Measurements from ENCODE around the gene ATP5MC2. TPM values are rescaled to one million over a fixed set of nuclear protein-coding genes. Genes with fewer than 3 reads are reported as not detected.
A peak's percentile ranks its signal among the peaks of the same experiment; 100 is the strongest.

Gene ATP5MC2
- total and polyA plus RNA-seq, 10 of the 15 experiments (the other 5 are each of a cell fraction or from before 2014, with no cell fraction given) = 379 to 1,090 (median 525) TPM

- no peak for TF ChIP-seq CBFB (IDR thresholded peaks at IDR 0.05; ENCODE audit: low read depth)
- TF ChIP-seq EP300 (IDR thresholded peaks at IDR 0.05; ENCODE audit: borderline replicate concordance in 1 of 2, control insufficient read depth in 1 of 2, low read depth in 2 of 2, low read length in 2 of 2) = no peak
- no peak for TF ChIP-seq NFYB (IDR thresholded peaks at IDR 0.05; ENCODE audit: insufficient read depth, low read depth, low read length)
- TF ChIP-seq ZSCAN29 (IDR thresholded peaks at IDR 0.05) = no peak
- no peak for TF ChIP-seq EGR1 (IDR thresholded peaks at IDR 0.05; ENCODE audit: borderline replicate concordance in 1 of 2, low read depth in 2 of 2, low read length in 2 of 2)
Observed at GRCh38 chr12:53699678-53700025, 23.8 kb upstream of the ATP5MC2 start (continued).

- Histone ChIP-seq H2AFZ (ENCODE audit: control insufficient read depth, low read depth, low read length) (no peak overlapping the region), H3K27me3 (replicated peaks in 1 of 2; ENCODE audit: control insufficient read depth in 2 of 2, insufficient read depth in 2 of 2, low read length in 1 of 2) (peaks cover 16 to 43% of the 10 kb centered on the region in 2 experiments), H3K4me1 (ENCODE audit: control insufficient read depth, insufficient read depth, low read length) (peaks cover 5% of the 10 kb centered on the region; the same call in 1 of the 2 replicates), H3K9me3 (replicated peaks; ENCODE audit: control insufficient read depth, insufficient read depth, low read length) (no peaks in the 10 kb centered on the region), H3K4me2 (ENCODE audit: control insufficient read depth, insufficient read depth) (no peak overlapping the region), H3K79me2 (ENCODE audit: control insufficient read depth, insufficient read depth, low read length) (no peaks in the 10 kb centered on the region), H3K9ac (ENCODE audit: control insufficient read depth, insufficient read depth, low read length) (no peak overlapping the region), H3K4me3 (no peak overlapping the region), H3K27ac (ENCODE audit: control insufficient read depth, insufficient read depth) (no peak overlapping the region), H3K36me3 (ENCODE audit: control insufficient read depth in 2 of 2, insufficient read depth in 2 of 2, low read length in 1 of 2) (no peaks in the 10 kb centered on the region), H4K20me1 (ENCODE audit: control insufficient read depth, insufficient read depth) (no peaks in the 10 kb centered on the region)
- DNase-seq (ENCODE audit: low read depth, low spot score) = no peak
- no TSS peak for BruUV-seq (replicated peaks)
- POLR2A ChIA-PET = interaction anchor here (0.5 to 1.3 kb wide), 2 partner anchors 44 to 120 kb away, joined by 3 to 4 read pairs; no protein-coding TSS in a partner anchor
- no peak for FAIRE-seq
- intact Hi-C loops (cut with micrococcal nuclease; ENCODE audit: unreplicated experiment) = no loop called here
- in situ Hi-C loops (cut with MboI) = no loop called here
- RAD21 ChIA-PET (ENCODE audit: unreplicated experiment) = interaction anchor here (0.6 to 2.7 kb wide), 5 partner anchors 27 to 156 kb away, joined by 3 to 70 read pairs (median 8); no protein-coding TSS in a partner anchor
- CTCF ChIA-PET = interaction anchor here (1.0 to 7.9 kb wide), 9 partner anchors 9 to 167 kb away, joined by 3 to 459 read pairs (median 5); partner anchors contain the start of gene CISTR
- ATAC-seq = no peak
- 0% methylated on average over 3 of the region's 3 CpGs for WGBS (ENCODE audit: insufficient coverage, insufficient replicate concordance, low lambda C conversion rate, missing lambda C conversion rate)
- TF ChIP-seq SUZ12 (IDR thresholded peaks at IDR 0.05; ENCODE audit: unreplicated experiment) (peak; percentile 63), YY1 (IDR thresholded peaks at IDR 0.05; ENCODE audit: low read depth, low read length) (no peak)
- SMC1A ChIA-PET (ENCODE audit: uncharacterized antibody, unreplicated experiment) = interaction anchor here (0.7 to 5.9 kb wide), 8 partner anchors 11 to 293 kb away, joined by 3 to 96 read pairs (median 5); no protein-coding TSS in a partner anchor
Observed at GRCh38 chr12:53698948-53699677, 23.2 kb upstream of the ATP5MC2 start.
